ENCODE measurements around the gene LINS1.

DNA sequence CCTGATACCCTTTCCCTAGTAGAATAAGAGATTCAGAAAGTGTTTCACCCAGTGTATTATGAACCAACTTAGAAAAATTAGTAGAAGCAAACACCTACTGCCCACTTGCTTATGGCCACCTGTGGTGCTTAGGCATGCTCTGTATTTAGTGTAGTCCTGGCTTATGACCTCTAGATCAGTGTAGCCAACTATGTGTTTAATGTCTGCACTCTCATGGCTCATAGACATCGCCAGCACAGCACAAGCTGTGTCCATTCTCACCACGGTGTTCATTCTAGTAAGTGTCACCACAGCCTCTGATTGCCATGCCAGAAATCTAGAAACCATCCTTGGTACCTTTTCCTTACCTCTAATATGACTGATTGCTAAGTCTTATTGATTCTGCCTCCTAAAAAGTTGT is 14.7 kb upstream of the LINS1 start:
- no peak for TF ChIP-seq SUZ12 (IDR thresholded peaks at IDR 0.05; ENCODE audit: extremely low read depth, insufficient read depth, insufficient read length)
- TF ChIP-seq ZNF274 (IDR thresholded peaks at IDR 0.05; ENCODE audit: low read depth, low read length): no peak
